Suprapubic skin (tissue), 3 donors: ENCODE data around the gene CLCN5.

Experiments used
- CTCF ChIP-seq, 2 donors: fragments of 200-600 bp in 1 of 2; fragments of 450-650 bp in 1 of 2; sonication (generic) in 1 of 2; IDR thresholded peaks; one replicate each; pipeline ENCODE4 v1.5.1; 2016 to 2019; ENCODE audit warnings: antibody characterized with exemption in 2 of 2, mild to moderate bottlenecking in 1 of 2, moderate library complexity in 1 of 2
- POLR2A ChIP-seq, 2 donors: fragments of 450-650 bp; IDR thresholded peaks; one replicate each; pipeline ENCODE4 v1.6.1; 2017; ENCODE audit warnings: antibody characterized with exemption in 2 of 2, mild to moderate bottlenecking in 2 of 2, moderate library complexity in 2 of 2

- no peak for TF ChIP-seq POLR2A (IDR thresholded peaks at IDR 0.05)
- TF ChIP-seq CTCF (IDR thresholded peaks at IDR 0.05) = no peak
These were observed 153.4 kb downstream of the CLCN5 start for GRCh38 chrX:50075630-50076339.
